NCI-H524 (cell line): Measurements from ENCODE around the gene CDC123.
"Not testable (repeated sequence)": the region's sequence is repeated elsewhere in the genome, so short reads cannot be mapped to it uniquely, and the experiment has no call there.

ENCODE experiments used
- DNase-seq, 2 experiments: peaks; one replicate each; lab custom pipeline; 2025; lab: John Stamatoyannopoulos, UW

The CDC123 gene

DNA sequence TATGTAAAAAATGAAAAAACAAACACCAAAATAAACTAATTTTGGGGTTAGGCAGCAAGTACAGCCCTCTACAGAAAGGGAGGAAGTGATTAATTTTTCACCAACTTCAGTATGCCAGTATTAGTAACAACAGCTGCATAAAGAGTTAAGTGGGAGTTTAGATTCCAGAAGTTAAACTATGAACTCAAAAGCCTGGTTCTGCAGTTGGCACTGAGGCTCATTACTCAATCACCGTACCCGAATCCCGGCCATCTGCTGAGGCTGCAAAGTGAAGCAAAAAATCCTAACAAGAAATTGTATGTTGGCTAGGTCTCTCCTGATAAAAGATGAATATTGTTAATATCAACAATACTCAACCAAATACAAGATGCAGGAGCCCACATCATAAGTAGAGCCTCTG, 4.3 kb upstream of the CDC123 start:
- no peak for DNase-seq

DNA sequence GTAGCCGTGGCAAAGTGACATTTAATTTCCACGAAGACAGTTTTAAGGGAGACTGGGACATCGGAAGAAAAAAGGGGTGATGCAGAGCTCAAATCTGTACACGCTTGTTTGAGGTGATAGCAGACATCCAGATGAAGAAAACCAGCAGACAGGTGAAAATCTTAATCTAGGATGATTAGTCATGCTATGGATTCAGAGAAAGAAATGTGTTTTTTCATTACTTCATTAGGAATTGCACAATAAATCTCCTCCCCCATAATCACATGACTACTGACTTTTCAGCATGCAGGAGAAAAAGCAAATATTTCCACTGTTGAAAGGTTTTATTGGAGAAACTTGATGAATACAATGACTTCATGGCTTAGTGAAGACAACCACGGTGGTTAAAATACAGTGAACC, 2.8 kb upstream of the CDC123 start:
- DNase-seq = no peak

GRCh38 chr10:12194752-12195271, 1.2 kb upstream of the CDC123 start:
- DNase-seq = no peak

- DNase-seq = no peak
Measured at GRCh38 chr10:12195281-12195602, 746 bp upstream of the CDC123 start.

DNA sequence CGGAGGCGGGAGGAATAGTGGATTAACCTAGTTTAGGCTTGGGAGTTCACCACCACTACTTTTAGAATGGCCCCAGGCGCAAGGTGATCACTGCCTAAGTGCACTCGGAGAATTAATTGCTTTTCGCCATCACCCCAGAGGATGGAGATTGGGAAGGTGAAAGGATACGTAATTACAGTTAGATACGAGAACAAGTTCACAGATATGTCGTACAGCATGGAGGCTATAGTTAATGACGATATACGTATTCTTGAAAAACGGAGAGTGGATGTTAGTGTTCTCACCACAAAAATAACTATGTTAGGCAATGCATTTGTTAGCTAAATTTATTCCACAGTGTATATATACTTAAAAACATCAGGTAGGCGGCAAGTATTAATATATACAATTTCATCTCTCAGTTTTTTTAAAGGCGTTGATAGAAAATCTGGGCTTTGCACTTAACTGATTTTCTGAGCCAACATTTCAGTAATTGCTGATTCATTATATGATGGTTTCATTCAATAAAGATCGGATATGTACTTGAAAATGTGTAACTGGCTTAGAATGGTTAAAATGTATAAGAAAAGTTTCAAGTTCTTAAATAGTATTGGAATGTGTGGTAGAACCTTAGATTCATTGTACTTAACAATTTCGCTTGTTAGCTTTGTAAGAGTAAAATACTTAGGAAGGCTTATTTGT, 683 bp downstream of the CDC123 start:
- no peak for DNase-seq

DNA sequence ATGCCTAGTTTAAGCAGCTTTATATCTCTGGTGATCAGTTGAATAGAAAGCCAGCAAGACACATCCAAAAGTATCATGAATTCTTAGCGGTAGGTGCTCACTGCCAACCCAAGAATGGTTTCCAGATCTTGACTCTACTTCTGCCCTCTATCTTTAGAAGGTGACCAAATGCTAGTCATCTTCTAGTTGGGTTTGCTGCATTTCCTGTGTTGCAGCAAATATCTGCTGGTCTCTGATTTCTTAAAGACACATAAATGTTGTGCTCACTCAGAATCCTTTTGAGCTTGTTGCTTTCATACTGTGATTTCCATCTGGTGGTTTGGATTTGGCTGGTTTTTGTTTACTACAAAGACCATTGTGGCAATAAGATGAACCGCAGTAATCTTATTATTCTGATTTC, 2.2 kb downstream of the CDC123 start:
- DNase-seq = no peak

- DNase-seq = no peak
Measured at GRCh38 chr10:12200850-12201249, 4.9 kb downstream of the CDC123 start.

DNA sequence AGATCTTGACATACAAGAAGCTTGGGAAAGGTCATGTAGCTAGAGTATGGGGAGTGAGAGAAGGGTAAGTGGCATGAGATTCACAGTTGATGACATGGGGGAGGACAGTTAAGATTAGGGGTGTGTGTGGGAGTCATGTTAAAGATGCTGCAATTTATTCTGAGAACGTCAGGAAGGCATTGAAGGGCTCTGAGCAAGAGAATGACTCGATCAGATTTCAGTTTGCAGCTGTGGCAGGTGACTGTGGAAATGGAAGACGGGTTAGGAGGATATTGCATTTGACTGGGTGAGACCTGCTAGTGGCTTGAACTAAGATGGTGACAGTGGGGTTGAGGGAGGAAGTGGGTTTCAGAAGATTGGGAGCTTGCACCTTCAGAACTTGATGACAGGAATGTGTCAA, 5.6 kb downstream of the CDC123 start:
- DNase-seq = no peak

DNA sequence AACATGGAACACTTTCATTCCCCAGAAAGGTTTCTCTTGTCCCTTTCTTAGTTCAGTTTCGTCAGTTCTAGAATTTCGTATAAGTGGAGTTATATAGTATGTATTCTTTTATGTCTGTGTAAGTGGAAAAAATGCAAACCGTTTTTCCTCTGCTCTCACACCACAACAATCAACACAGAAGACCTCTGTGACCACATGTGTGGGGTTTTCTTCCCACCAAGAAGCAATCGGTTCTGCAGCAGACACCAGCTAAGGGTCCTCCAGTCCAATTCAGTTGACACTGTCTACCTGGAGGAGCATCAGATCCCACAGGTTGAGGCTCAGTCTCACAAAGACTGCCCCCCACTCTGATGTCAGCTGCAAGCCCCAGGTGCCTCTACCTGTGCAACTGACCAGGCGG, 6.2 kb downstream of the CDC123 start:
- DNase-seq = no peak

DNA sequence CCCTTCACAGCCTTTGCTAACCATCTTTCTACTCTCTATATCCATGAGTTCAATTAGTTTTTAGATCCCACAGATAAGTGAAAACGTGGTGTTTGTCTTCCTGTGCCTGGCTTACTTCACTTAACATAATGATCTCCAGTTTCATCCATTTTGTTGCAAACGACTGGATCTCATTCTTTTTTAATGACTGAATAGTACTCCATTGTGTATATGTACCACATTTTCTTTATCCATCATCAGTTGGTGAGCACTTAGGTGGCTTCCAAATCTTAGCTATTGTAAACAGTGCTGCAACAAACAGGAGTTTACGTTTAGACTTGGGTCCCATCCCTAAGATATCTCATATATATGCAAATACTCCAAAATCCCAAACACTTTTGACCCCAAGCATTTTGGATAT, 9.1 kb downstream of the CDC123 start:
- no peak for DNase-seq

GRCh38 chr10:12207114-12207513, 11.1 kb downstream of the CDC123 start:
- DNase-seq = no peak

DNA sequence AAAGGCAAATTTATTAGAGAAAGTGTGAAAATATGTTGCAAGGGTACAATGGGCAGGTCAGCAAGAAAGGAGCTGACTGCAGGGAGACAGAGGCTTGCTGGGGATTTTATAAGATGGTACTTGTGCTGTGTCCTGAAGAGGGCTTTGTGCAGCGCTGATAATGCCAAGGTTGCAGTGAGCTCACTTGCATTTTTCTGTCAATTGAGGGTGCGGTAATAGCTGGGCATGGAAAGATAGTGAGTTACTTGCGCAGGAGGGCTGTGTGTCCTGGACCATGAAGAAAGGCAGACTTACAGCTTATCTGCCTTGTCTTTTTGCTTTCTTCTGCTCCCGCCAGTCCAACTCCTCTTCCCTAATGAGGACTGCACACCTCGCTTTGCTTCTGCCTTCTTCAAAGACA, 12.5 kb downstream of the CDC123 start:
- no peak for DNase-seq

- DNase-seq = no peak
Measured at GRCh38 chr10:12212454-12212853, 16.5 kb downstream of the CDC123 start.

DNA sequence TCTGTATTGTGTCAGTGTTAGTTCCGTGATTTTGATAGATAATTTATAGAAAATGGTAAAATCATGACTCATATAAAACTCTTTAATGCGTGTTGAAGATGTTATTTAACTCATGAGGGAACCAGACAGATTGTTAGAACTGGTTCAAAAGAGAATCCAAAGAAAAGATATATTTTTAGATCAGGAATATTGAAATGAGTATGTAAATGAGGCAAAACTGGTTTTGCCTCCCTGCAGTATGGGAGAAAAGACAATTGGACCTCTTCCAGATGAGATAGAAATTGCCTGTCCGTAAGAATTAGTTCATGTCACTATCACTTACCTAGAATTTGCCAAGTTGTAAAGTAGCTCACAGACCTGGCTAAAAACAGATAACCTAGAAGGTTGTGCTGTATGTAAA, 17.6 kb downstream of the CDC123 start:
- no peak for DNase-seq

DNA sequence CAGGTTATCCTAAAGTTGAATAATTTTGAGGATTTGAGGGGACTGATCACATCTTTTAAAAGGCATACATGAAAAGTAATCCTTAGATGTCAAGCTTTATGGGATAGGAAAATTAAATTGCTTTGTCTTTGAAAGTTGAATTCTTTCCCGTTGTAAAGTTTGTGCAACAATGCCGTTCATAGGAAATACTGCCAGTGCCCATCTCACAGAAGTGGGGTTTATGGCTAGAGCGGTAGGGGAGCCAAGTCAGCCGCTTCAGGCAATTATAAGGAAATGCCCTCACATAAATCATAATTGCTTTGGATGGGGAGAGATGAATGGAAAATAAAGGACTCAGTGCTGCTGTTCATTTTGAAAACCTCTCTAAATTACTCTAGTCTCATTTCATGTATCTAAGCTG, 18.1 kb downstream of the CDC123 start:
- no peak for DNase-seq

GRCh38 chr10:12214763-12215218, 18.8 kb downstream of the CDC123 start:
- peak in 1 of 2 experiments; percentile 45 for DNase-seq

DNA sequence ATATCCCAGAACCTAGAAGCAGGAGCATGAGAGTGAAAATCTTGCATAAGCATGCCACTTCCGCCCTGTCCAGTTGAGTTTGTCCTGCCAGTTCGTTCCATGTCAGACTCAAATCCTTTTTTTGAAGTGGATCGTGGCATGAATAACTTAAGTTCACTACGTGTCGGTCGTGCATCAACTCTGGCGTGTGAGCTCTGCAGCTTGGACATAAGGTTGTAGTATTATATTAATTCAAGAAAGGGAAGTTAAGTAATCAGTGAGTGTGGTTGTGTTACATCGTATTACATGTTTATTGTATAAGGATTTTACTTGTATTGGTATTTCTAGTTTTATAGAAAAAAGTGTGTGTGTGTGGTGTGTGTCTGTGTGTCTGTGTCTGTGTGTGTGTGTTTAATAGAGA, 23.0 kb downstream of the CDC123 start:
- no peak for DNase-seq

GRCh38 chr10:12221323-12222298, 25.6 kb downstream of the CDC123 start:
- DNase-seq = peak in 1 of 2 experiments; percentile 1

- peak in 1 of 2 experiments; percentile 72 for DNase-seq
Measured at GRCh38 chr10:12225444-12225843, 29.5 kb downstream of the CDC123 start.

DNA sequence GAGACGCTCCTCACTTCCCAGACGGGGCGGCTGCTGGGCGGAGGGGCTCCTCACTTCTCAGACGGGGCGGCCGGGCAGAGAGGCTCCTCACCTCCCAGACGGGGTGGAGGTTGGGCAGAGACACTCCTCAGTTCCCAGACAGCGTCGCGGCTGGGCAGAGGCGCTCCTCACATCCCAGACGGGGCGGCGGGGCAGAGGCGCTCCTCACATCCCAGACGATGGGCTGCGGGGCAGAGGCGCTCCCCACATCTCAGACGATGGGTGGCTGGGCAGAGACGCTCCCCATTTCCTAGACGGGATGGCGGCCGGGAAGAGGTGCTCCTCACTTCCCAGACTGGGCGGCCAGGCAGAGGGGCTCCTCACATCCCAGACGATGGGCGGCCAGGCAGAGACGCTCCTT, 30.4 kb downstream of the CDC123 start:
- DNase-seq = not testable (repeated sequence)

GRCh38 chr10:12228851-12229250, 32.9 kb downstream of the CDC123 start:
- no peak for DNase-seq

GRCh38 chr10:12234687-12235086, 38.7 kb downstream of the CDC123 start:
- DNase-seq = not testable (repeated sequence)

- DNase-seq = no peak
Measured at GRCh38 chr10:12235116-12235694, 39.2 kb downstream of the CDC123 start.
